ENCODE data around the gene ADAMTS14.

ADAMTS14 gene

DNA sequence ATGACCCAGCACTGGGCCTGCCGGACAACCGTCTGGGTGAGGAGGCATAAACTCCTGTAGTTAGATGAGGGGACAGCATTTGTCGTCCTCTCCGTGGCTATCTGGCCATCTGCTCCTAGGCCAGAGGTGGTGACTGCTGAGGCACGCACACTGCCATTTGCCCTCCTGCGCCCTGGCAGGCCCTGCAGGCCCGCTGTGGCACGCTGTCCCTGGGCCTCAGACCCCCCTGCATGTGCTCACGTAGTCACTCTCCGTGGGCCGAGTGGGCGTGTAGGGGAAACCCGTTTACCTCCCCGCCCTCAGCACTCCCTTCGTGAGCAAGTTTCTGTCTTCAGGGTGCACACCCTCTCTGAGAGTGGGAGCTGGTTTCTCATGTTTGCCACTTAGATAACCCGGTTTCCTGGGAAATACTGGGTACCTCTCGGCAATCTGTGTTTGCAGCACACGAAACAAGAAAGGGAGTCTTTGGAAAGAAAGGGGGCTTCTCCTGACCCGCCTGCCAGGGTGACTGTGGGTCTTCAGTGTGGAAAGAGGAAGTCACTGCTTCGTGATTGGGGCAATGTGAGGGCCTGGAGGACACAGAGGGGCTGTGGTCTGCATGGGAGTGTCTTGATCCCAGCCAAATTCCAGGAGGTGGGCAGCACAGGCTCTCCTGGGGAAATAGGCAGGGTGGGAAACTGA is 10.8 kb downstream of the ADAMTS14 start (continued):
- TF ChIP-seq POU6F1 (CRISPR knock-in tag; IDR thresholded peaks at IDR 0.05; ENCODE audit: borderline replicate concordance, low read depth) (no peak), ESRRG (CRISPR knock-in tag; IDR thresholded peaks at IDR 0.05) (no peak), ISL1 (CRISPR knock-in tag; IDR thresholded peaks at IDR 0.05) (no peak)

DNA sequence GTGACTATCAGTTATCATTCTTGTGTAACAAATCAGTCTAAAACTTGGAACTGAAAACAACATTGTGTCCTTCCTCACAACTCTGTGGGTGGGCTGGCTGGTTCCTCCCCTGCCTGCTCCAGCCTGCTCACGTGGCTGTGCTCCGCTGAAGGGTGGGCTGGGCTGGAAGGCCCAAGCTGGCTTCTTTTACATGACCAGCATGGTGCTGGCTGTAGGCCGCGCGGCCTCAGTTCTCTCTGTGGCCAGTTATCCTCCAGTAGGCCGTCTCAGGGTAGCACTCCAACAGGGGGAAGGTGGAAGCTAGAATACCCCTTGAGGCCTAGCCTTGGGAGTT is 11.3 kb downstream of the ADAMTS14 start:
- no peak for ATAC-seq

DNA sequence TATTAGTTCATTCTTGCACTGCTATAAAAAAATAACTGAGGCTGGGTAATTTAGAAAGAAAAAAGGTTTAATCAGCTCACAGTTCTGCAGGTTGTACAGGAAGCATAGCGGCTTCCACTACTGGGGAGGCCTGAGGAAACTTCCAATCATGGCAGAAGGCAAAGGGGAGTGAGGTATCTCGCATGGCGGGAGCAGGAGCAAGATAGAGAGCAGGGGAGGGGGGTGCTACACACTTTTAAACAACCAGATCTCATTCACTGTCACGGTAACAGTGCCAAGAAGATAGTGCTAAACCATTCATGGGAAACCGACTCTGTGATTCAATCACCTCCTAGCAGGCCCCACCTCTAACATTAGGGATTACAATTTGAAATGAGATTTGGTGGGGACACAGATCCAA is 11.6 kb downstream of the ADAMTS14 start:
- ATAC-seq, result no peak
- no peak for TF ChIP-seq ISL1 (CRISPR knock-in tag; IDR thresholded peaks at IDR 0.05)
- no peak for TF ChIP-seq ZC3H10 (CRISPR knock-in tag; IDR thresholded peaks at IDR 0.05)
- TF ChIP-seq PPARA (CRISPR knock-in tag; IDR thresholded peaks at IDR 0.05; ENCODE audit: borderline replicate concordance), result no peak
- TF ChIP-seq, protein P1, sequence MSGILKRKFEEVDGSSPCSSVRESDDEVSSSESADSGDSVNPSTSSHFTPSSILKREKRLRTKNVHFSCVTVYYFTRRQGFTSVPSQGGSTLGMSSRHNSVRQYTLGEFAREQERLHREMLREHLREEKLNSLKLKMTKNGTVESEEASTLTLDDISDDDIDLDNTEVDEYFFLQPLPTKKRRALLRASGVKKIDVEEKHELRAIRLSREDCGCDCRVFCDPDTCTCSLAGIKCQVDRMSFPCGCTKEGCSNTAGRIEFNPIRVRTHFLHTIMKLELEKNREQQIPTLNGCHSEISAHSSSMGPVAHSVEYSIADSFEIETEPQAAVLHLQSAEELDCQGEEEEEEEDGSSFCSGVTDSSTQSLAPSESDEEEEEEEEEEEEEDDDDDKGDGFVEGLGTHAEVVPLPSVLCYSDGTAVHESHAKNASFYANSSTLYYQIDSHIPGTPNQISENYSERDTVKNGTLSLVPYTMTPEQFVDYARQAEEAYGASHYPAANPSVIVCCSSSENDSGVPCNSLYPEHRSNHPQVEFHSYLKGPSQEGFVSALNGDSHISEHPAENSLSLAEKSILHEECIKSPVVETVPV (CRISPR knock-in tag; IDR thresholded peaks at IDR 0.05), result no peak
- no peak for TF ChIP-seq ZFP3 (CRISPR knock-in tag; IDR thresholded peaks at IDR 0.05)
- TF ChIP-seq, protein P2, sequence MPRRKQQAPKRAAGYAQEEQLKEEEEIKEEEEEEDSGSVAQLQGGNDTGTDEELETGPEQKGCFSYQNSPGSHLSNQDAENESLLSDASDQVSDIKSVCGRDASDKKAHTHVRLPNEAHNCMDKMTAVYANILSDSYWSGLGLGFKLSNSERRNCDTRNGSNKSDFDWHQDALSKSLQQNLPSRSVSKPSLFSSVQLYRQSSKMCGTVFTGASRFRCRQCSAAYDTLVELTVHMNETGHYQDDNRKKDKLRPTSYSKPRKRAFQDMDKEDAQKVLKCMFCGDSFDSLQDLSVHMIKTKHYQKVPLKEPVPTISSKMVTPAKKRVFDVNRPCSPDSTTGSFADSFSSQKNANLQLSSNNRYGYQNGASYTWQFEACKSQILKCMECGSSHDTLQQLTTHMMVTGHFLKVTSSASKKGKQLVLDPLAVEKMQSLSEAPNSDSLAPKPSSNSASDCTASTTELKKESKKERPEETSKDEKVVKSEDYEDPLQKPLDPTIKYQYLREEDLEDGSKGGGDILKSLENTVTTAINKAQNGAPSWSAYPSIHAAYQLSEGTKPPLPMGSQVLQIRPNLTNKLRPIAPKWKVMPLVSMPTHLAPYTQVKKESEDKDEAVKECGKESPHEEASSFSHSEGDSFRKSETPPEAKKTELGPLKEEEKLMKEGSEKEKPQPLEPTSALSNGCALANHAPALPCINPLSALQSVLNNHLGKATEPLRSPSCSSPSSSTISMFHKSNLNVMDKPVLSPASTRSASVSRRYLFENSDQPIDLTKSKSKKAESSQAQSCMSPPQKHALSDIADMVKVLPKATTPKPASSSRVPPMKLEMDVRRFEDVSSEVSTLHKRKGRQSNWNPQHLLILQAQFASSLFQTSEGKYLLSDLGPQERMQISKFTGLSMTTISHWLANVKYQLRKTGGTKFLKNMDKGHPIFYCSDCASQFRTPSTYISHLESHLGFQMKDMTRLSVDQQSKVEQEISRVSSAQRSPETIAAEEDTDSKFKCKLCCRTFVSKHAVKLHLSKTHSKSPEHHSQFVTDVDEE (CRISPR knock-in tag; IDR thresholded peaks at IDR 0.05), result no peak
- TF ChIP-seq ZNF8 (CRISPR knock-in tag; IDR thresholded peaks at IDR 0.05), result no peak
- no peak for TF ChIP-seq GLIS3 (CRISPR knock-in tag; IDR thresholded peaks at IDR 0.05)
- no peak for TF ChIP-seq ZNF565 (CRISPR knock-in tag; conservative IDR thresholded peaks at IDR 0.05; ENCODE audit: low read depth)
- TF ChIP-seq TOX (CRISPR knock-in tag; IDR thresholded peaks at IDR 0.05; ENCODE audit: borderline replicate concordance), result no peak
- no peak for TF ChIP-seq TCF4 (CRISPR knock-in tag; IDR thresholded peaks at IDR 0.05; ENCODE audit: borderline replicate concordance)
- no peak for TF ChIP-seq ZNF70 (CRISPR knock-in tag; IDR thresholded peaks at IDR 0.05)
- TF ChIP-seq ARNTL (CRISPR knock-in tag; IDR thresholded peaks at IDR 0.05; ENCODE audit: borderline replicate concordance, low read depth), result no peak
- no peak for TF ChIP-seq BACH2 (CRISPR knock-in tag; IDR thresholded peaks at IDR 0.05; ENCODE audit: borderline replicate concordance)
- no peak for TF ChIP-seq ZFP30 (CRISPR knock-in tag; IDR thresholded peaks at IDR 0.05)

More for the DNA sequence above, 11.3 kb downstream of the ADAMTS14 start:
- TF ChIP-seq TCF4 (CRISPR knock-in tag; IDR thresholded peaks at IDR 0.05; ENCODE audit: borderline replicate concordance) (no peak), ZFP3 (CRISPR knock-in tag; IDR thresholded peaks at IDR 0.05) (no peak), ZC3H10 (CRISPR knock-in tag; IDR thresholded peaks at IDR 0.05) (no peak), ZFP30 (CRISPR knock-in tag; IDR thresholded peaks at IDR 0.05) (no peak), ARNTL (CRISPR knock-in tag; IDR thresholded peaks at IDR 0.05; ENCODE audit: borderline replicate concordance, low read depth) (no peak)
- TF ChIP-seq, protein P1 (CRISPR knock-in tag; IDR thresholded peaks at IDR 0.05), result no peak

- no peak for ATAC-seq
These were observed 12.1 kb downstream of the ADAMTS14 start for GRCh38 chr10:70684374-70684773.

More at GRCh38 chr10:70684374-70684773, 12.1 kb downstream of the ADAMTS14 start:
- TF ChIP-seq ZC3H10 (CRISPR knock-in tag; IDR thresholded peaks at IDR 0.05) (no peak), PPARA (CRISPR knock-in tag; IDR thresholded peaks at IDR 0.05; ENCODE audit: borderline replicate concordance) (no peak), ZNF70 (CRISPR knock-in tag; IDR thresholded peaks at IDR 0.05) (no peak), ZFP30 (CRISPR knock-in tag; IDR thresholded peaks at IDR 0.05) (no peak), GLIS3 (CRISPR knock-in tag; IDR thresholded peaks at IDR 0.05) (no peak), CSDC2 (CRISPR knock-in tag; IDR thresholded peaks at IDR 0.05) (no peak), ZNF565 (CRISPR knock-in tag; conservative IDR thresholded peaks at IDR 0.05; ENCODE audit: low read depth) (no peak), TOX (CRISPR knock-in tag; IDR thresholded peaks at IDR 0.05; ENCODE audit: borderline replicate concordance) (no peak), POU6F1 (CRISPR knock-in tag; IDR thresholded peaks at IDR 0.05; ENCODE audit: borderline replicate concordance, low read depth) (no peak), RARB (CRISPR knock-in tag; IDR thresholded peaks at IDR 0.05) (no peak), ESRRG (CRISPR knock-in tag; IDR thresholded peaks at IDR 0.05) (no peak), TCF4 (CRISPR knock-in tag; IDR thresholded peaks at IDR 0.05; ENCODE audit: borderline replicate concordance) (no peak), SNAI2 (CRISPR knock-in tag; IDR thresholded peaks at IDR 0.05) (no peak), CREB5 (CRISPR knock-in tag; IDR thresholded peaks at IDR 0.05; ENCODE audit: low read depth) (no peak)
- TF ChIP-seq, protein P3, sequence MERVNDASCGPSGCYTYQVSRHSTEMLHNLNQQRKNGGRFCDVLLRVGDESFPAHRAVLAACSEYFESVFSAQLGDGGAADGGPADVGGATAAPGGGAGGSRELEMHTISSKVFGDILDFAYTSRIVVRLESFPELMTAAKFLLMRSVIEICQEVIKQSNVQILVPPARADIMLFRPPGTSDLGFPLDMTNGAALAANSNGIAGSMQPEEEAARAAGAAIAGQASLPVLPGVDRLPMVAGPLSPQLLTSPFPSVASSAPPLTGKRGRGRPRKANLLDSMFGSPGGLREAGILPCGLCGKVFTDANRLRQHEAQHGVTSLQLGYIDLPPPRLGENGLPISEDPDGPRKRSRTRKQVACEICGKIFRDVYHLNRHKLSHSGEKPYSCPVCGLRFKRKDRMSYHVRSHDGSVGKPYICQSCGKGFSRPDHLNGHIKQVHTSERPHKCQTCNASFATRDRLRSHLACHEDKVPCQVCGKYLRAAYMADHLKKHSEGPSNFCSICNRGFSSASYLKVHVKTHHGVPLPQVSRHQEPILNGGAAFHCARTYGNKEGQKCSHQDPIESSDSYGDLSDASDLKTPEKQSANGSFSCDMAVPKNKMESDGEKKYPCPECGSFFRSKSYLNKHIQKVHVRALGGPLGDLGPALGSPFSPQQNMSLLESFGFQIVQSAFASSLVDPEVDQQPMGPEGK (CRISPR knock-in tag; IDR thresholded peaks at IDR 0.05; ENCODE audit: borderline replicate concordance), result no peak

Measured in SK-N-SH treated with all-trans-retinoic acid at 6 μM for 48 hours (cell line).